HCT116 (cell line): ENCODE measurements around the gene SAPCD2. TPM values are rescaled to one million over a fixed set of nuclear protein-coding genes. Genes with fewer than 3 reads are reported as not detected.

Experiments
- ATAC-seq: fragments of 200-7000 bp; cut with Tn5 transposase; 2 replicates; pipeline ENCODE4 v1.9.1; 2020; ENCODE audit warnings: mild to moderate bottlenecking, moderate library complexity
- BruUV-seq: library from RNA; stranded (reverse); fragments of 400-500 nt; replicated peaks from 2 replicates; lab custom pipeline; 2021; lab: Mats Ljungman, UMichigan
- CTCF ChIA-PET: fragments of 300-600 bp; sonication (Branson Sonifier 250); formaldehyde crosslinking; loops from one replicate; lab custom pipeline; 2021; ENCODE audit warnings: antibody characterized with exemption; lab: Charles Lee
- POLR2A ChIA-PET: fragments of 300-600, 350-600 bp; sonication (Branson Sonifier 250); formaldehyde crosslinking; loops from one replicate; lab custom pipeline; 2021; ENCODE audit warnings: antibody characterized with exemption; lab: Charles Lee
- RAD21 ChIA-PET, 2 experiments: fragments of 300-600 bp; sonication (Branson Sonifier 250); formaldehyde crosslinking; loops; one replicate each; lab custom pipeline; 2023; ENCODE audit warnings: low total read pairs in 2 of 2; ENCODE audit not compliant: uncharacterized antibody in 2 of 2, unreplicated experiment in 2 of 2, low non-redundant PET in 1 of 2; lab: Charles Lee
- DNase-seq: peaks from one replicate; pipeline ENCODE4 v3.0.0-alpha.2; 2010; ENCODE audit warnings: low read depth, low spot score
- H2AFZ ChIP-seq: fragments of 200-600 bp; shearing (Covaris generic), sonication (generic); 2 replicates; pipeline ENCODE4 v1.6.1; 2017; ENCODE audit warnings: low read depth, mixed run types, mixed read lengths, antibody characterized with exemption, low read length; ENCODE audit not compliant: poor library complexity, severe bottlenecking
- H3K27ac ChIP-seq: 2 replicates; pipeline ENCODE4 v1.5.1; 2012; ENCODE audit warnings: low read depth, low read length
- H3K27me3 ChIP-seq: fragments of 200-600 bp; sonication (generic); 2 replicates; pipeline ENCODE4 v1.6.1; 2016; ENCODE audit warnings: mixed run types, low read length, mixed read lengths; ENCODE audit not compliant: insufficient read depth
- H3K36me3 ChIP-seq, 2 experiments: fragments of 200-500 bp in 1 of 2; fragments of 200-600 bp in 1 of 2; sonication (Bioruptor generic) in 1 of 2; sonication (generic) in 1 of 2; 2 replicates each; pipeline versions ENCODE4 v1.5.1 to v1.6.1; 2014 to 2016; ENCODE audit warnings: low read length in 2 of 2, inconsistent platforms in 1 of 2, mixed read lengths in 1 of 2, mixed run types in 1 of 2; ENCODE audit not compliant: insufficient read depth in 2 of 2, control insufficient read depth in 1 of 2
- H3K4me1 ChIP-seq, 2 experiments: fragments of 200-600 bp in 1 of 2; sonication (generic) in 1 of 2; 2 replicates each; pipeline versions ENCODE4 v1.5.1 to v1.6.1; 2012 to 2017; ENCODE audit warnings: low read length in 2 of 2, inconsistent platforms in 1 of 2, mild to moderate bottlenecking in 1 of 2, mixed read lengths in 1 of 2, mixed run types in 1 of 2, moderate library complexity in 1 of 2; ENCODE audit not compliant: insufficient read depth in 2 of 2, control insufficient read depth in 1 of 2
- H3K4me2 ChIP-seq: fragments of 200-600 bp; sonication (generic); 2 replicates; pipeline ENCODE4 v1.6.1; 2017; ENCODE audit warnings: mixed run types, low read length, mixed read lengths
- H3K4me3 ChIP-seq, 2 experiments: fragments of 200-600 bp in 1 of 2; sonication (generic) in 1 of 2; replicated peaks in 1 of 2; 2 replicates each; pipeline ENCODE4 v1.5.1; 2011 to 2016; ENCODE audit warnings: low read length in 2 of 2, control low read depth in 1 of 2, low read depth in 1 of 2, mild to moderate bottlenecking in 1 of 2, mixed read lengths in 1 of 2, mixed run types in 1 of 2
- H3K79me2 ChIP-seq: fragments of 200-600 bp; sonication (generic); 2 replicates; pipeline ENCODE4 v1.6.1; 2017; ENCODE audit warnings: mild to moderate bottlenecking, mixed run types, low read length, moderate library complexity, mixed read lengths; ENCODE audit not compliant: insufficient read depth
- H3K9ac ChIP-seq: fragments of 200-600 bp; sonication (generic); 2 replicates; pipeline ENCODE4 v1.6.1; 2016; ENCODE audit warnings: low read length, mixed read lengths
- H3K9me2 ChIP-seq: fragments of 200-600 bp; sonication (generic), shearing (Covaris generic); 2 replicates; pipeline ENCODE4 v1.6.1; 2017; ENCODE audit warnings: mixed run types, mild to moderate bottlenecking, moderate library complexity; ENCODE audit not compliant: insufficient read depth
- H3K9me3 ChIP-seq, 2 experiments: fragments of 200-500 bp in 1 of 2; fragments of 200-600 bp in 1 of 2; sonication (Bioruptor generic) in 1 of 2; sonication (generic) in 1 of 2; 2 replicates each; pipeline ENCODE4 v1.6.1; 2014 to 2017; ENCODE audit warnings: low read length in 2 of 2, mixed read lengths in 2 of 2, inconsistent platforms in 1 of 2, low read depth in 1 of 2, mild to moderate bottlenecking in 1 of 2, mixed run types in 1 of 2, moderate library complexity in 1 of 2; ENCODE audit not compliant: control insufficient read depth in 1 of 2, insufficient read depth in 1 of 2
- H4K20me1 ChIP-seq: fragments of 200-600 bp; sonication (generic), shearing (Covaris generic); 2 replicates; pipeline ENCODE4 v1.6.1; 2017; ENCODE audit warnings: mixed run types, mild to moderate bottlenecking, moderate library complexity; ENCODE audit not compliant: insufficient read depth
- CBX3 ChIP-seq: IDR thresholded peaks from 2 replicates; pipeline ENCODE4 v1.6.1; 2012; ENCODE audit warnings: low read depth
- MAX ChIP-seq: IDR thresholded peaks from 2 replicates; pipeline ENCODE4 v1.6.1; 2012
- POLR2AphosphoS5 ChIP-seq: IDR thresholded peaks from 2 replicates; pipeline ENCODE4 v1.6.1; 2011; ENCODE audit warnings: mild to moderate bottlenecking, low read depth, low read length, moderate library complexity
- REST ChIP-seq: IDR thresholded peaks from 2 replicates; pipeline ENCODE4 v1.6.1; 2012; ENCODE audit warnings: low read depth
- SIN3A ChIP-seq: IDR thresholded peaks from 2 replicates; pipeline ENCODE4 v1.6.1; 2012; ENCODE audit warnings: low read depth
- ZFX ChIP-seq: fragments of 450-650 bp; IDR thresholded peaks from 2 replicates; pipeline ENCODE4 v1.6.1; 2017
- intact Hi-C: fragments of 100-400 bp; cut with micrococcal nuclease; formaldehyde crosslinking; loops from 2 replicates; pipeline ENCODE4 v1.10.0; 2022
- total RNA-seq: library from RNA; stranded (reverse); gene quantifications from one replicate; pipeline ENCODE4 v1.2.1, GENCODE V29; 2021; ENCODE audit not compliant: unreplicated experiment

SAPCD2 gene
- total RNA-seq, 1 experiment from 2014 or later: 71.7 TPM

GRCh38 chr9:137114613-137115393 lies 44.4 kb upstream of the SAPCD2 start, which contains the start of gene DPP7:
Gene DPP7, minus strand, starts transcription at chr9:137114733. Its CDS starts 20 bp downstream, at chr9:137114713.
- Histone ChIP-seq H3K9ac (peak within 1 kb of the TSS; percentile 83), H3K9me2 (no peaks in the 10 kb centered on the region), H3K36me3 (peaks cover 8 to 29% of the 10 kb centered on the region in 2 experiments; a peak in 3 of 4 replicates), H3K4me1 (peaks cover 4 to 19% of the 10 kb centered on the region in 2 experiments), H3K27ac (peak within 1 kb of the TSS; percentile 72), H3K4me3 (peak within 1 kb of the TSS; percentile 54 to 67), H3K4me2 (peak within 1 kb of the TSS; percentile 96), H4K20me1 (no peaks in the 10 kb centered on the region), H3K79me2 (peaks cover 19% of the 10 kb centered on the region), H3K27me3 (no peaks in the 10 kb centered on the region), H2AFZ (peak within 1 kb of the TSS; percentile 68), H3K9me3 (no peaks in the 10 kb centered on the region)
- DNase-seq: no peak
- ChIA-PET RAD21 (no interaction called here), POLR2A (interaction anchor here (0.6 to 2.0 kb wide), 3 partner anchors 8 to 126 kb away, joined by 3 to 5 read pairs (median 3); partner anchors contain the start of gene TUBB4B), CTCF (interaction anchor here (0.7 to 1.2 kb wide), 2 partner anchors 68 to 112 kb away, joined by 3 to 5 read pairs; partner anchors contain the start of genes NPDC1 and RNF224)
- intact Hi-C loops: no loop called here
- TF ChIP-seq POLR2AphosphoS5: peak; percentile 83
- no peak for TF ChIP-seq CBX3
- TF ChIP-seq SIN3A: peak; percentile 61
- TF ChIP-seq REST: no peak
- TF ChIP-seq MAX: peak; percentile 92
- TF ChIP-seq ZFX: peak; percentile 73; the same call in 1 of the 2 replicates
- no TSS peak for BruUV-seq
- peak; percentile 80 for ATAC-seq
